IMR-90 (cell line): Measurements from ENCODE around the gene MAT2B.

Experiments
- CTCF ChIP-seq: conservative IDR thresholded peaks from 2 replicates; pipeline ENCODE4 v1.5.1; 2012; ENCODE audit warnings: mild to moderate bottlenecking, low read depth, low read length, improper control_type of control experiment
- MAZ ChIP-seq: IDR thresholded peaks from 2 replicates; pipeline ENCODE4 v1.6.1; 2012; ENCODE audit warnings: low read depth, mild to moderate bottlenecking, low read length, improper control_type of control experiment, moderate library complexity, borderline replicate concordance
- RFX5 ChIP-seq: IDR thresholded peaks from 2 replicates; pipeline ENCODE4 v1.8.0; 2012; ENCODE audit warnings: low read depth, mild to moderate bottlenecking, low read length, moderate library complexity

- no peak for TF ChIP-seq CTCF
- no peak for TF ChIP-seq MAZ
- no peak for TF ChIP-seq RFX5
Observed at GRCh38 chr5:163498886-163499285, 6.5 kb upstream of the MAT2B start.
